Left cardiac atrium (tissue), 4 donors: ENCODE measurements around the gene CLCN1. TPM values are rescaled to one million over a fixed set of nuclear protein-coding genes. Genes with fewer than 3 reads are reported as not detected.
"Not testable (repeated sequence)": the region's sequence is repeated elsewhere in the genome, so short reads cannot be mapped to it uniquely, and the experiment has no call there.

Experiments used
- ATAC-seq, 2 donors: fragments of 200-7000 bp; cut with Tn5 transposase; one replicate each; pipeline ENCODE4 v1.9.1; 2020; ENCODE audit warnings: mild to moderate bottlenecking in 2 of 2, moderate library complexity in 2 of 2
- DNase-seq: peaks from one replicate; pipeline ENCODE4 v3.0.0-alpha.2; 2020
- intact Hi-C, 2 donors: fragments of 100-400 bp; cut with DNase I; formaldehyde crosslinking; loops; one replicate each; pipeline versions ENCODE4 v1.14.1 to v1.15.1; 2022 to 2023
- total RNA-seq, 2 donors: library from RNA; stranded (reverse); fragmentation: NEBNext Ultra II Directional; extraction: Animal tissue kit (Norgen Biotek cat#: 25700); gene quantifications; one replicate each; pipeline ENCODE4 v1.2.1, GENCODE V29; 2021
- donor health status: DM: no; HTN: yes; CAD: no.
- donor health status: DM: no; HTN: yes; CAD: no; lungs with severe emphysema.
- donor health status: DM: yes; HTN: yes; CAD: no.
- donor health status: Dilated cardiomyopathy.

Gene CLCN1
- total RNA-seq, 2 donors from 2014 or later, result not detected

DNA sequence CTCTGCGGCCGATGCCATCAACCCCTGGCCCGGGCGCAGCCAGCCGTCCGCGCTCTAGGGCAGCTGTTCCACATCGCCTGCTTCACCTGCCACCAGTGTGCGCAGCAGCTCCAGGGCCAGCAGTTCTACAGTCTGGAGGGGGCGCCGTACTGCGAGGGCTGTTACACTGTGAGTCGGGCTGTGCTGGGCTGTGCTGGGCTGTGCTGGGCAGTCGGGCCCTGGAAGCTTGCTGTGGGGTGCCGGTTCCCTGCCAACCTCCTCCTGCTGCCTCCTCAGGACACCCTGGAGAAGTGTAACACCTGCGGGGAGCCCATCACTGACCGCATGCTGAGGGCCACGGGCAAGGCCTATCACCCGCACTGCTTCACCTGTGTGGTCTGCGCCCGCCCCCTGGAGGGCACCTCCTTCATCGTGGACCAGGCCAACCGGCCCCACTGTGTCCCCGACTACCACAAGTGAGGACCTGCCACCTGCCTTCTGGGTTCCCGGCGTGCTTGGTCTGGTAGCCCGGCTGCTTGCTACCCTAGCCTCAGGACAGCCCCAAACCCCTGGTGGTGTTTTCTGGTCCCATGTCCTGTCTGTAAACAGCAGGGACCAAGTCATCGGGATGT is 72.7 kb downstream of the CLCN1 start:
- DNase-seq (peak; percentile 24), ATAC-seq (no peak)
- intact Hi-C loops, result no loop called here

DNA sequence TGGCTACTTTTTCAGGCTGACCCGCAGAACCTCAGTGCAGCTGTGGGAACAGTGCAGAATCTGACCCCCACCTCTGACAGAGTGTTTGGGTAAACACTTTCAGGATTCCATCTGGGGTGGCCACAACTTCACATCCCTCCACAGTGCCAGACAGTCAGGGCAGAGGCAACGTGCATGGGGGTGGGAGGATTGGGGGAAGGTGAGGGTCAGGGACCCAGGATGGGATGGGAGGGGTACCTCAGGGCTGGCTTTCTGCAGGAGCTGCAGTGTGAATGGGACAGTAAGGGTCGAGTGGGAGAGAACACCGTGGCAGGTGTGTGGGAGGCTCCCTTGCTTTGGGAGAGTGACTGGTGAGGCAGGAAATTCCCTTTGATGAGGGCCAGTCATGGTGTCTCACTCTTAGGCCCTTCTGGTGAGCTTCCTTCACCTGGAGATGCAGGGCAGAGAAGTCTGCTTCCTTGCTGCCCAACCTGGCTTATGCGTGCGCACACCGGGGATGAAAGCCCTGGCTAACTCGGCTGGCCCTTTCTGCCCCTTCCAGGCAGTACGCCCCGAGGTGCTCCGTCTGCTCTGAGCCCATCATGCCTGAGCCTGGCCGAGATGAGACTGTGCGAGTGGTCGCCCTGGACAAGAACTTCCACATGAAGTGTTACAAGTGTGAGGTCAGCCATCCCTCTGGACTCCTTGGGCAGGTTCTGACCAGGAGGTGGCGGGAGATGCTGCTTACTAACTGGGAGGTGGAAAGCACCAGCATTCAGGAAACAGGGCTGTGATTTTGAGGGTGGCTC is 73.6 kb downstream of the CLCN1 start:
- DNase-seq, result peak; percentile 22
- intact Hi-C loops, result no loop called here
- no peak for ATAC-seq

DNA sequence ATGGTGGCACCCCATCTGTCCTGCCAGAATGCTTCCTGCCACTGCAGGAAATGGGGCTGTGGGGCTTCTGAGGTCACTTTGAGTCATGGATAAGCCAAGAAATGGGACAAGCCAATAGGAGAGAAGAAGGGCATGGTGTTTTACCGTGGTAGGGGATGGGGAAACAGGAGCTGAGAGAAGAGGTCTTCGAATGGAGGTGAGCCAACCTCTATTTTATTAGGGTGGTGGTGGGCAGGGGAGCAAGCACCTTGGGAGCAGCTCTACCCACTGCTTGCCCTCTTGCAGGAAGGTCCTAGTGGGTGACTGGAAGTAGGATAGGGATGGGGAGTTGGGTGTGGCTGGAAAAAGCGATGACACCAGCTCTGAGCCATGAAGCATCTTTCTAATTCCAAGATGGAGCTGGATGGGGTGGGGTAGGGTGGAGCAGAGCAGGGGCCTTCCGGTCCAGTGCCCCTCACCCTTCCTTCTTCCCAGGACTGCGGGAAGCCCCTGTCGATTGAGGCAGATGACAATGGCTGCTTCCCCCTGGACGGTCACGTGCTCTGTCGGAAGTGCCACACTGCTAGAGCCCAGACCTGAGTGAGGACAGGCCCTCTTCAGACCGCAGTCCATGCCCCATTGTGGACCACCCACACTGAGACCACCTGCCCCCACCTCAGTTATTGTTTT is 74.3 kb downstream of the CLCN1 start:
- ATAC-seq (no peak), DNase-seq (peak; percentile 21)
- intact Hi-C loops, result no loop called here

DNA sequence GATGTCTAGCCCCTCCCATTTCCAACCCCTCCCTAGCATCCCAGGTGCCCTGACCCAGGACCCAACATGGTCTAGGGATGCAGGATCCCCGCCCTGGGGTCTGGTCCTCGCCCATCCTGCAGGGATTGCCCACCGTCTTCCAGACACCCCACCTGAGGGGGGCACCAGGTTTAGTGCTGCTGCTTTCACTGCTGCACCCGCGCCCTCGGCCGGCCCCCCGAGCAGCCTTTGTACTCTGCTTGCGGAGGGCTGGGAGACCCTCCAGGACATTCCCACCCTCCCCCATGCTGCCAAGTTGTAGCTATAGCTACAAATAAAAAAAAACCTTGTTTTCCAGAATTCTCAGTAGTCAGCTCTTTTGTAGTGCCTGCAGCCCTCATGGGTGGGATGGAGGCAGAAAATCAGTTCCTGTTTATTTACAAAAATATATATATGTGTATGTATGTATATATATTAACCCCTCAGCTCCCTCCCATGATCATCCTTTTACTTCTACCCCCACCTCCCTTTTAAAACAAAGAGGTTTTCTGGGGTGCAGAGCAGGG is 74.9 kb downstream of the CLCN1 start:
- no peak for ATAC-seq
- intact Hi-C loops, result no loop called here
- peak; percentile 23 for DNase-seq

DNA sequence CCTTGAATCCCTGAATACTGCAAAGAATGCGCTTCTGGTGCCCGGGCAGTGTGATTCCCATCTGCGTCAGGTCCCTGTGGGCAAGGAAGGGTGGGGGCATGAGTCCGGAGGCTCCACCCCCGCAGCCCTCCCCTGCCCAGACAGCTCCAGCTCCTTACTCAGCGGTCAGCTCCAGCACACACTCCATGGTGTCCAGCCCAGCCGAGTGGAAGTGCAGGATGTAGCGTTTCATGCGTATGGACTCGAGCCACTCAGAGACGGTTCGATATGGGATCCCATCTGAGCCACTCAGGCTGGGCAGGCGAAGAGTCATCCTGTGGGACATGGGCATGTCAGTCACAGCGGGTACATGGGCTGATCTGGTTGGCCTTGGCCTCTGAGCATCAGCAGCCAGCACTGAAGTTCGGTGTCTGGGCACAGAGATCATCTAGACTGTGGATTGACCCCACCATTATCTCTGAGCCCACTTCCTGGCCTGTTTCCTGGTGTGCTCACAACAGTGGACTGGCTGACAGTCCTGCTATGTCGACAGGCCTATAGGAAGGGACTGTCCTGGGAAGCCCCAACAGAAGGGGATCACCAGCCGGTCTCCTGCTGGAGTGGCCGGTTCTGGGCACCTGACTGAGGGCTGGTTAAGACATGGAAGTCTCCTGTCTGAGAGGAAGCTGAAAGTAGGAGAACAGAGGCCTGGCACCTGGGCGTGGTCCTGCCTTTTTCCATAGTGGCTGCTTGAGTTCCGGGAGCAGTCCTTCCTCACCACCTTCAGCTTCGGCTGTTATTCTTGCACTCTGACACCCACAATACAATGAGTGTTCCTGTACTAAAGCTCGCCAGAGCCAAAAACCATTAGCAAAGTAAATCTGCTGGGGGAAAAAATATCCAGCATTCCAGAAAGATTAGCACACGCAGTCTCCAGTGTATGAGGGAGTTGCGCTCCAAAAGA is 75.8 kb downstream of the CLCN1 start:
- peak; percentile 74 to 76 for ATAC-seq
- peak; percentile 83 for DNase-seq
- intact Hi-C loops, result no loop called here

DNA sequence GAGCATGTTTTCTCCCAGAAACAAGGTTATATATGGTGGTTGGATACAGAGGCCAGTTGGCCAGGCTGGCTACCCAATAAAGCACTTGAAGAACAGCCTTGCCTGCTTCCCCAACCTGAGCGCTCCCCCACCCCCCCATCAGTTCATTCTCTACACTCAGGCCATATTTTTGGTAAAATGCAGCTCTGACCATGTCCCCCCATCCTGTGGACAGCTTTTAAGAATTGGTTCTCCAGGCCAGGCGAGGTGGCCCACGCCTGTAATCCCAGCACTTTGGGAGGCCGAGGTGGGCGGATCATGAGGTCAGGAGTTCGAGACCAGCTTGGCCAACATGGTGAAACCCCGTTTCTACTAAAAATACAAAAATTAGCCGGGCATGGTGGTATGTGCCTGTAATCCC is 76.5 kb downstream of the CLCN1 start:
- DNase-seq, result peak; percentile 19
- intact Hi-C loops, ATAC-seq: not testable (repeated sequence)

DNA sequence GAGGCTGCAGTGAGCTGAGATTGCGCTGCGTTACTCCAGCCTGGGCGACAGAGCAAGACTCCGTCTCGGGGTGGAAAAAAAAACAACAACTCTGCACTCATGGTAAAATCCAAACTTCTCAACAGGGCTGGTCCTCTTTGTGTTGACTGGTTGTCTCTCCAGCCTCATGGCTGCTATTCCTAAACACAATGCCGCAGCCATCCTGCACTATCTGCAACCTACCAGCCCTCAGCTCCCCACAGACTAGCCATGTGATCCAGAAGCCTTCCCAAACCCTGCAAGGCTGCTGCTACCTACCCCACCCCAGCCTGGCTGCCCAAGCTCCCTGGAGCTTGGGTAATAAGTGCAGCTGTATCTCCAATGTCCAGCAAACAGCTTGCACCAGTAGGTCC is 77.0 kb downstream of the CLCN1 start:
- ATAC-seq, result no peak

DNA sequence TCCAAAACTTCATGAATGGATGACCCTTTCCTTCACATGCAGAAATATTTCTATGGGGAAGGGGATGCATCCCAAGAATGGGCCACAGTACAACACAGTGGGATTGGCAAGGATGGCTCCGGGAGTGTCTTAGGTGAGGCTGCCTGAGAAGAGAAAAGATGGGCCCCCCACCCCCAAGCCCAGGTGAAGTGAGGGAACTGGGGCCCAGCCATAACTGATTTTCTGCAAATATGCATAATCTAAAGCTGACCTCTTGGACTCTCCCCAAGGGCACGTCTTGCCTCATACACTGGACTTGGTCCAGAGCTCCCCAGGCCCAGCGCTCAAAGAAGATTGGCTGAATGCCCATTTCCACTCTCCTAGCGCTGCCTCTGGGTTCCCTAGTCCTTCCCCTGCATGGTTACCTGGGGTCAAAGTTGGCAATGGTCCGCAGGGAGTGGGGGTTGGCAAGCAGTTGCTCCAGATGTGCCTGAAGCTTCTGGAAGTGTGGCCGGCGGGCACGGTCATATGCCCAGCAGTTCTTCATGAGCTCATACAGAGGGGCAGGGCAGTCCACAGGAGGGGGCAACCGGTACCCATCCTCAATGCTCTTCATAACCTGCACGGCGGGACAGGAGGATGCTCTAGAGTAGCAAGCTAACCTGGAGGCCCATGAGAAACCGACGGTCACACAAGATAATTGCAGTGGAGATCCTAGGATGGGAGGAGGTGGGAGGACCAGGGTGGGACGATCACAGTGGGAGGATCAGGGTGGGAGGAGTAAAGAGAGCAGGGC is 77.5 kb downstream of the CLCN1 start:
- peak in 1 of 2 donors; percentile 1 for ATAC-seq
- peak; percentile 33 for DNase-seq
- intact Hi-C loops, result no loop called here

More for the DNA sequence above, 77.0 kb downstream of the CLCN1 start:
- intact Hi-C loops, result no loop called here
- DNase-seq, result peak; percentile 14

DNA sequence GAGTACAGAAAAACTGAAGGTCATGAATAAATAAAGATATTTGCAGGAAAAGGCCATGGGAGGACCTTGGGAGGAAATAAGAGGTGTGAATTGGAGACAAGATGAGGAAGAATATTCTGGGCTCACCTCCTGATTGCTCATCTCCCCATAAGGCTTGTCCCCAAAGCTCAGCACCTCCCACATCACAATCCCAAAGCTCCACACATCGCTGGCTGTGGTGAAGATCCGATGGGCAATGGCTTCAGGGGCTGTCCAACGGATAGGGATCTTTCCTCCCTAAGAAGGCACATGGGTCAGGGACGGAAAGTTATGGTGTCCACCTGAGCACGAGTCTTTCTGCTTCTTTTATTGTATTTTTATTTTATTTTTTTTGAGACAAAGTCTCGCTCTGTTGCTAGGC is 78.2 kb downstream of the CLCN1 start:
- intact Hi-C loops, result no loop called here
- DNase-seq, result peak; percentile 20
- ATAC-seq, result no peak

DNA sequence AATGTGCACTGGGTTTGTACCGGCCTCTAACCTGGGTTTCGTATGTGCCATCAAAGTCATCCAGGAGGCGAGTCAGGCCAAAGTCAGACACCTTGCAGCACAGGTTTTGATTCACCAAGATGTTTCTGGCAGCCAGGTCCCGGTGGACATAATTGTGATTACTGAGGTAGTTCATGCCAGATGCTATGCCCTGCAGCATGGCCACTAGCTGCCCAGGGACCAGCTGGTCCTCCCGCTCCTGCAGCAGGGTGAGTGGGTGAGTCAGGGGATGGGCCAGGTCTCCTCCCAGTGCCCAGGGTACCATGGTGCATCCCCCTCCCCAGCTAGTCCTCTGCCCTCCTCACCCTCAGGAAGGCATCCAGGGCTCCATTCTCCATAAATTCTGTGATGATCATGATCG is 78.9 kb downstream of the CLCN1 start:
- intact Hi-C loops, result no loop called here
- peak; percentile 18 for DNase-seq
- no peak for ATAC-seq

DNA sequence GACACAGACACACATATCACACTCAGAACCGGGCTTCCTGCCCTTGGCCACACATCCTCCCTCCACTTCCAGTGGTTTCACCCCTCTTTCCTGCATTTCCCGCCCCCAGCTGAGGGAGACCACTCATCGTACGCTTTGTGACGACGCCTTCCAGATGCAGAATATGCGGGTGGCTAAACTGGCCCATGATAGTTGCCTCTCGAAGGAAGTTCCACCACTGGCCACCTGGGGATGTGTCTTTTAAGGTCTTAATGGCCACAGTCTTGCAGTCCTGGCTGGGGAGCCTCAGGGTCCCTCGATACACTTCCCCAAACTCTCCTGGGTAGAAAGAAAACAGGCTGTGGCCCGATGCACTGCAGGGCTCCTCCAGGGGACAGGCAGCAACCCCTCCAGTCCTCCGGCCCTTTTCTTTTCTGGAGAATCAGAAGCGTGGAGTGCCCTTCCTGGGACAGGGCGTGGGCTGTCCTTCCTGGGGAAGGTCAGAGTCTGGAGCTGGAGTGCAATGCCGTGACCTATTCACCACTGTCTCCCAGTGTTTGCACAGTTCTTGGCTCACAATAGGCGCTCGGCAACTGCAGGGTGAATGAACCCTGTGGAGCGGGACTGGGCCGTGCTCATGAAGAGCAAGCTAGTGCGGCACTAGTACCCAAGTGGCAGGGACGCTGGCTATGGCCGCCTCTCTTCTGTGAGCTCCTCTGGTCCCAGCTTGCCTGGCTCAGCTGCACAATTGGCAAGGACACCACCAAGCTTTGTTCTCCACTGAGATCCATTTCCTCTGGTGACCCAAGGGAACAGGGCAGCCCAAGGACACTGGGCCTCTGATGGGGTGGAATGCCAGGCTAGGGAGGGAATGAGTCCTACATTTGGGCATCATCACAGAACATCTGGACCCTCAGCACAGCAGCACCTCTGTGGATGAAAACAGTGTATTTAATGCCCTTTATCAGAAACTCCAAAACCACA is 79.6 kb downstream of the CLCN1 start:
- peak; percentile 1 to 14 for ATAC-seq
- intact Hi-C loops, result no loop called here

DNA sequence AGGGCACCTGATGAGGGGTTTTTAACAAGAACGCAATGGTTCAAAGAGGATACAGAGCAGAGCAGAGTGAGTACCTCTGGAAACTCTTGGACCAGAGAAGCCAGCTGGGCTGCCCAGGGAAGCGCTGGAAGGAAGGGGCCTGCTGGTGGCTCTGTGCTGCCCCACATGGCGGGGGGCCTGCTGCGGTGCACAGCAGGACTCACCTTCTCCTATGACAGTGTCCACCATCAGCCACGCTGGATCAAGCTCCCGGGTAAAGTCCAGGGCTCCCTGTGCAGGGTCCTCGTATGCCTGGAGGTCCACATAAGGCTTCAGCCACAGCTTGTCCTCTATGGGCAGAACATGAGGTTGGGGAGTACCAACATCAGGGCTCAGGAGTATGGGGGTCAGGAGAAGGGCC is 80.3 kb downstream of the CLCN1 start:
- no peak for ATAC-seq
- intact Hi-C loops, result no loop called here
- DNase-seq, result peak; percentile 16

More for the DNA sequence above, 79.6 kb downstream of the CLCN1 start:
- DNase-seq, result peak; percentile 47

DNA sequence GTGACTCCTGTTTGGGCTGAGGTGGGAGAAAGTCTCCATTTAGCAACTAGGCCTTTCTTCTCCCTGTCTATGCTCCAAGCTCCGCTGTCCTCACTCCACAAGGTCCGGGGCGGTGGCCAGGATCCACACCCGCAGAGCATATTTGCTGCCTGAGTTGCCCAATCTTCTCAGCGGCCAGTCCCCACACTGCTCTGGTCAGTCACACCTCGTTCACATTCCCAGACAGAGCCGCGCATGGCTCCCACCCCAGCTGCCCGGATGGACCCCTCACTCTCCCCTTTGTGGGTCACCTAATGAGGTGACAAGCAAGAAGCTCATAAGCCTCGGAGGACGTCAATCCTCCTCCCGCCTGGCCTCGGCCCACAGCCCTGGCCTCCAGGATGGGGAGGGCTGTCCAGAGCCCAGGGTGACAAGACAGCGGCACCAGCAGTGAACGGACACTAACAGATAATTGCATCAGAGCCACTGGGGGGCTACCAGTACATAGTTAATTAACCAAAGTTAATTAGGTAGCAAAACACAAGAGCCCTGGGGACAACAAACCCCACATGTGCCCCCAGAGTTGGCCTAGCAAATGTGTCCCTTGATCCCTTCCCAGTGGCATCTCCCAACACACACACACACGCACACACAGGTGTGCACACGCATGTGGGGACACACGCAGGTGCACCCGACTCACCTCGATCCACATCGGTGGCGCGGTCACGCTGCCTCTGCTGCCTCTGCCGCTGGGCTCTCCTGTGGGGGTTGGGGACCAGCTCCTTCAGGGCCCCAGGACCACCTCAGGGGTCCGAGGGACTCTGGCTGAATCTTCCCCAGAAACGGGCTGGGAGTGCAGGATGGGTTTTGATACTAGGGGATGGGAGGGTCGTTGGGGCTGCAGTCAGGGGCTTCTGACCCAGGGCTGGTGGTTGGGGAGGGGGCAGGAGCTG is 81.0 kb downstream of the CLCN1 start:
- ATAC-seq (no peak), DNase-seq (no peak)
- intact Hi-C loops, result no loop called here

DNA sequence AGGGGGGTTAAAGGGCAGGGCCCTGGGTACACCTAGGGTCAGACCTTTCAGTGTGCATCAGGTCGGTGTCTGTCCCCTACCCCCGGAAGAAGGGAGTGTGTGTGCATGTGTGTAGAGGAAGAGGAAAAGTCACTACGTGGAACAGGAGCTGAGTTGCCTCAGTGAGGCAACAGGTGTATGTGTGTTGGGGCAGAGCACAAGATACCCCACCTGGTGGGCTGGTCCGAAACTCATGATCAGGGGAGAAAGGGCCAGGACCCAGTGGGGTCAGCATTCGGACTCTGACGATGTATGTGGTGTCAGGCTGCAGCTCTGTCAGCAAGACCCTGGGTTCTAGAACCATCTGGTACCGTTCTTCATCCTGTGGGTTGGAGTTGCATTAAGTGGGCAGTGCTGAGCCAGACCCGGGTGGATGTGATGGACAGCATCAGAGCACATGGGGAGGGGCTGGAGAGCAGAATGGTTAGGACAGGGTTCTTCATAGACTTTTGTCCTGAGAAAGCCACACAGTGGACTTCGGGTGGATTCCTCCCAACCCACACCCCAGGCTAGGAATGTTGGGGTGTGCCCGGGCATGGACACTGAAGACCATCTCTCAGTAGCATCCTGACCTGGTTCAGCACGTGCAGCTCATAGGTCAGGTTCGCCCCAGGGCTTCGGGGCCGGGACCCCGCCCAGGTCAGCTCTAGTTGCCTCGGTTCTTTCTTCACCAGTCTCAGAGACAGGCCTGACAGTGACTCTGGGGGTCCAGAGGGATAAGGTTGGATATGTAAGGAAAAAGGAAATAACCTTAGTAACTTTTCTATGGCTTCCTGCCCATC is 82.0 kb downstream of the CLCN1 start:
- no peak for ATAC-seq
- intact Hi-C loops, result no loop called here
- DNase-seq, result no peak

DNA sequence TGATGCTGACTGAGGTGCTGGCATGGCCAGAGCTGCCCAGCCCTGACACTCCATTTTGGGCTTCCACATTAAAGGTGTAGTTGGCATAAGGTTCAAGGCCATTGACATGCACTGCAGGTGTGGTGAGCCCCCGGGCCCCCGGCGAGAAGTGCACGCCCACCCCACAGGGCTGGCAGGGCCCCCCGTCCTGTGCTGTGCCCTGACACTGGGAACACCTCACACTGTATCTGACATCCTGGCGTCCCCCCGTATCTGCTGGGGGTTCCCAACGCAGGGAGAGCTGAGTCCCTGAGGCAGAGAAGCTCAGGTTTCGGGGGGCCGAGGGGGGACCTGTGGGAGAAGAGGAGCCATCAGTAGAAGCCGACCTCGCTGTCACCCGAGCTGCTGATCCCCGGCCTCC is 82.7 kb downstream of the CLCN1 start:
- DNase-seq (no peak), ATAC-seq (no peak)
- intact Hi-C loops, result no loop called here
